ENCODE measurements around the gene SPATA13.

Gene SPATA13

GRCh38 chr13:24159357-24159756, 1.2 kb upstream of the SPATA13 start (continued):
- TF ChIP-seq ZNF639 (tag by site-specific recombination; IDR thresholded peaks at IDR 0.05) (no peak), TSHZ1 (tag by site-specific recombination; IDR thresholded peaks at IDR 0.05; ENCODE audit: borderline replicate concordance) (no peak), ZNF660 (tag by site-specific recombination; IDR thresholded peaks at IDR 0.05) (no peak), ZNF529 (tag by site-specific recombination; IDR thresholded peaks at IDR 0.05; ENCODE audit: insufficient replicate concordance) (no peak), ZBTB20 (tag by site-specific recombination; IDR thresholded peaks at IDR 0.05) (no peak)

- peak overlapping the region; percentile 60; the same call in 1 of the 2 replicates for H3K27ac ChIP-seq (ENCODE audit: extremely low read depth, low read depth, low read length)
- ChIA-PET POLR2A (interaction anchor here (1.1 to 1.3 kb wide), 4 partner anchors 18 to 93 kb away, joined by 3 to 4 read pairs (median 3); no protein-coding TSS in a partner anchor), CTCF (interaction anchor here (0.5 to 1.0 kb wide), 2 partner anchors 101 to 109 kb away, joined by 3 read pairs; no protein-coding TSS in a partner anchor)
- H3K4me3 ChIP-seq (ENCODE audit: low read depth, low read length) = peak overlapping the region; percentile 69
- H3K4me1 ChIP-seq (ENCODE audit: control insufficient read depth, insufficient read depth, low read length) = 0 out of 2 replicates have a peak, but pooled peaks cover 7% of the 10 kb centered on the region
- no peaks in the 10 kb centered on the region for H3K9me3 ChIP-seq (ENCODE audit: control insufficient read depth, insufficient read depth, low read depth, low read length)
- H3K36me3 ChIP-seq (ENCODE audit: control insufficient read depth in 2 of 2, insufficient read depth in 1 of 2, low read length in 2 of 2) = peaks cover 0 to 11% of the 10 kb centered on the region in 2 experiments; a peak in 1 of 3 replicates
- TF ChIP-seq HIC1 (tag by site-specific recombination; IDR thresholded peaks at IDR 0.05) (peak; percentile 52; the same call in 1 of the 2 replicates), ZNF510 (tag by site-specific recombination; IDR thresholded peaks at IDR 0.05; ENCODE audit: insufficient replicate concordance) (no peak), ZBTB26 (tag by site-specific recombination; optimal IDR thresholded peaks at IDR 0.05) (peak; percentile 74), ZNF202 (tag by site-specific recombination; IDR thresholded peaks at IDR 0.05; ENCODE audit: borderline replicate concordance) (no peak), ZNF335 (tag by site-specific recombination; conservative IDR thresholded peaks at IDR 0.05) (0 out of 2 replicates have a peak, but pooled peaks have one; percentile 59), ZEB2 (tag by site-specific recombination; IDR thresholded peaks at IDR 0.05) (peak; percentile 26; the same call in 1 of the 2 replicates), ZBTB8A (tag by site-specific recombination; IDR thresholded peaks at IDR 0.05) (peak; percentile 91), TCF7L2 (IDR thresholded peaks at IDR 0.05; ENCODE audit: borderline replicate concordance, low read depth, low read length) (no peak), GLIS1 (tag by site-specific recombination; IDR thresholded peaks at IDR 0.05) (peak; percentile 27), ZNF837 (tag by site-specific recombination; IDR thresholded peaks at IDR 0.05) (no peak), ZBTB11 (tag by site-specific recombination; conservative IDR thresholded peaks at IDR 0.05; ENCODE audit: low read depth) (peak; percentile 41; the same call in 1 of the 2 replicates), ZNF169 (tag by site-specific recombination; IDR thresholded peaks at IDR 0.05) (no peak), KLF7 (tag by site-specific recombination; IDR thresholded peaks at IDR 0.05; ENCODE audit: borderline replicate concordance) (no peak), ZBTB20 (tag by site-specific recombination; IDR thresholded peaks at IDR 0.05) (peak; percentile 53; the same call in 1 of the 2 replicates), ZIC2 (tag by site-specific recombination; IDR thresholded peaks at IDR 0.05) (no peak; the same call in 1 of the 2 replicates)
Measured at GRCh38 chr13:24161010-24161775, 673 bp downstream of the SPATA13 start.

Measured in HEK293 (cell line).